DOHH2 (cell line): Measurements from ENCODE around the gene PRKCZ.

Experiments
- CTCF ChIP-seq: fragments of 200-600 bp; sonication (generic); IDR thresholded peaks from one replicate; pipeline ENCODE4 v1.5.1; 2014; ENCODE audit warnings: antibody characterized with exemption, mild to moderate bottlenecking, low read depth, low read length; ENCODE audit not compliant: poor library complexity, severe bottlenecking
- EZH2phosphoT487 ChIP-seq: fragments of 200-600 bp; sonication (generic); IDR thresholded peaks from 2 replicates; pipeline ENCODE4 v1.6.1; 2017; ENCODE audit warnings: borderline replicate concordance, mild to moderate bottlenecking, antibody characterized with exemption, low read length, moderate library complexity, mixed read lengths

GRCh38 chr1:2150801-2151200, 100.6 kb downstream of the PRKCZ start:
- TF ChIP-seq CTCF (no peak), EZH2phosphoT487 (no peak)
